ENCODE results near the gene FLVCR1.
"Not testable (repeated sequence)": the region's sequence is repeated elsewhere in the genome, so short reads cannot be mapped to it uniquely, and the experiment has no call there.

The FLVCR1 gene

DNA sequence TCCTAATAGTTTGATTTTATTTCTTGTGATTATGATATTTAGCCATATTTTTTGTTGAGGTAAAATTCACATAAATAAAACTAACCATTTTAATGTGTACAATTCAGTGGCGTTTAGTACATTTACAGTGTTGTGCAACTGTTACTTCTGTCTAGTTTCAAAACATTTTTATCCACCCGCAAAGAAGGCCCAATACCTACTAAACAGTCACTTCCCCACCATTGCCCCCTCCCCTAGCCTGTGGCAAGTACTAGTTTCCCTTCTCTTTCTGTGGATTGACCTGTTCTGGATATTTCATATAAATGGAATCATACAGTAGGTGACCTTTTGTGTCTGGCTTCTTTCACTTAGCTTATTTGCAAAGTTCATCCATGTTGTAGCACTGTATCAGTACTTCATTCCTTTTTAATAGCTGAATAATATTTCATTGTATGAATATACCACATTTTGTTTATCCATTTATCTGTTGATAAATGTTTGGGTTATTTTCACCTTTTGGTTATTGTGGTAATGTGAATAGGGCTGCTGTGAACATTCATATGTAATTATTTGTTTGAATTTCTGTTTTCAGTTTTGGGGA lies 4.1 kb downstream of the FLVCR1 start:
- no peak overlapping the region for H3K4me3 ChIP-seq (ENCODE audit: low read depth, low read length)
- TF ChIP-seq, protein P1, sequence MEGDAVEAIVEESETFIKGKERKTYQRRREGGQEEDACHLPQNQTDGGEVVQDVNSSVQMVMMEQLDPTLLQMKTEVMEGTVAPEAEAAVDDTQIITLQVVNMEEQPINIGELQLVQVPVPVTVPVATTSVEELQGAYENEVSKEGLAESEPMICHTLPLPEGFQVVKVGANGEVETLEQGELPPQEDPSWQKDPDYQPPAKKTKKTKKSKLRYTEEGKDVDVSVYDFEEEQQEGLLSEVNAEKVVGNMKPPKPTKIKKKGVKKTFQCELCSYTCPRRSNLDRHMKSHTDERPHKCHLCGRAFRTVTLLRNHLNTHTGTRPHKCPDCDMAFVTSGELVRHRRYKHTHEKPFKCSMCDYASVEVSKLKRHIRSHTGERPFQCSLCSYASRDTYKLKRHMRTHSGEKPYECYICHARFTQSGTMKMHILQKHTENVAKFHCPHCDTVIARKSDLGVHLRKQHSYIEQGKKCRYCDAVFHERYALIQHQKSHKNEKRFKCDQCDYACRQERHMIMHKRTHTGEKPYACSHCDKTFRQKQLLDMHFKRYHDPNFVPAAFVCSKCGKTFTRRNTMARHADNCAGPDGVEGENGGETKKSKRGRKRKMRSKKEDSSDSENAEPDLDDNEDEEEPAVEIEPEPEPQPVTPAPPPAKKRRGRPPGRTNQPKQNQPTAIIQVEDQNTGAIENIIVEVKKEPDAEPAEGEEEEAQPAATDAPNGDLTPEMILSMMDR (IDR thresholded peaks at IDR 0.05; ENCODE audit: control insufficient read depth, extremely low read depth, insufficient read depth) = no peak

DNA sequence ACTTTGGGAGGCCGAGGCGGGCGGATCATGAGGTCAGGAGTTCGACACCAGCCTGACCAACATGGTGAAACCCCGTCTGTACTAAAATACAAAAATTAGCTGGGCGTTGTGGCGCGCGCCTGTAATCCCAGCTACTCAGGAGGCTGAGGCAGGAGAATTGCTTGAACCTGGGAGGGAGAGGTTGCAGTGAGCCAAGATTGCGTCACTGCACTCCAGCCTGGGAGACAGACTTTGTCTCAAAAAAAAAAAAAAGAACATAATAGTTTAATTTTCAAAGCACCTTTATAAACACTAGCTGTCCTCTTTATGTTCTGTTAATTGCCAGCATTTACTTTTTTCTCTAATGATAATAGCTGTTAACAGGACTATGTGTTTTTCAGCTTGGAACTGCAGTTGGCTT lies 5.3 kb downstream of the FLVCR1 start:
- not testable (repeated sequence) for H3K4me3 ChIP-seq (ENCODE audit: low read depth, low read length); DNase-seq (ENCODE audit: low read depth)

More for the DNA sequence above, 4.1 kb downstream of the FLVCR1 start:
- DNase-seq (ENCODE audit: low read depth) = no peak

DNA sequence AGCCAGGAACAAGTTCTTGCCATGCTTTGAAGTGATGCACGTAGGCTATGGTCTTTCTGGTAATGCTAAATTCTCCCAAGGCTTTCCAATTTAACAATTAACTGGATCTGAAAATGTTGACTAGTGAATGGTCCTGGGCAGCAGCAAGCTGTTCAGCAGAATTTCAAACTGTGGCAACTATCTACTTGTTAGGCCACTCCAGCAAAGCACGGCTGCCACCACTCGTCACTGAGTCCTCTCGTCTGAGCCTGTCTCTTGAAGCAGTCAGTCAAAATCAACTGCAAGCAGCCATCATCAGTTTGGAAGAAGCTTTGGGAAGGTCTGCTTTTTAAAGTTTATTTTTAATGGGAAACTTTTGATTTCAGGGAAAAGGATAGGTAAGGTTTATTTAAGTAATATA lies 6.1 kb downstream of the FLVCR1 start:
- DNase-seq (ENCODE audit: low read depth) = no peak
- TF ChIP-seq, protein P1 (IDR thresholded peaks at IDR 0.05; ENCODE audit: control insufficient read depth, extremely low read depth, insufficient read depth) = no peak
- no peak overlapping the region for H3K4me3 ChIP-seq (ENCODE audit: low read depth, low read length)

DNA sequence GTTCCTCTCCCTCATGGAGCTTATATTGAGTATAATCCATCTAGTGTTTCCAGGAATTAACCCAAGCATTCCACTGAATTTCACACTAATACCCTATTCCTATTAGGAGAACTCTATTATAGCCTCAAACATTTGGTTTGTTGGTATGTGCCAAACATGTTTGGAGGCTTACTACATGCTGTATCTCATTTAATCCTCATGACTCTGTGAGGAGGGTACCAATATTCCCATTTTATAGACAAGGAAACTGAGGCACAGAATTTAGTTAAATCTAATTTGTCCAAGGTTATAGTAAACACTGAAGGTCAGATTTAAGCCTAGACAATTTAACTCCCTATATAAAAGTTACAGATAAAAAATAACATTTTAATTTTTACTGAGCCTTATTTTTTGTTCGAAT lies 9.1 kb downstream of the FLVCR1 start:
- no peak overlapping the region for H3K4me3 ChIP-seq (ENCODE audit: low read depth, low read length)
- TF ChIP-seq, protein P1 (IDR thresholded peaks at IDR 0.05; ENCODE audit: control insufficient read depth, extremely low read depth, insufficient read depth) = no peak
- no peak for DNase-seq (ENCODE audit: low read depth)

DNA sequence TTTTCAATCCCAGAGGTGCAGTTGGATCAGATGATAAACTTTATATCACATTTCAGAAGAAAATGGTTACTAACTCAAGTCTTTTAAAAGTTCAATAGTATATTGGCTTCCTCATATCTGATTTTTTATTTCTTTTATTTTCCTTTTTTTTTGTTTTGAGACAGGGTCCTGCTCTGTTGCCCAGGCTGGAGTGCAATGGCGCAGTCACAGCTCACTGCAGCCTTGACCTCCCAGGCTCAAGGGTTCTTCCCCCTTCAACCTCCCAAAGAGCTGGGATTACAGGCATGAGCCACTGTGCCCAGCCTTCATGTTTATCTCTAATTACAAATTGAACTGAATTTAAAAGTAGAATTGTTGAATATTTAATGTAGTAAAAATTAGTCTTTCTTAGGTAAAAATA lies 13.9 kb downstream of the FLVCR1 start:
- TF ChIP-seq, protein P1 (IDR thresholded peaks at IDR 0.05; ENCODE audit: control insufficient read depth, extremely low read depth, insufficient read depth) = no peak
- no peak overlapping the region for H3K4me3 ChIP-seq (ENCODE audit: low read depth, low read length)
- no peak for DNase-seq (ENCODE audit: low read depth)

DNA sequence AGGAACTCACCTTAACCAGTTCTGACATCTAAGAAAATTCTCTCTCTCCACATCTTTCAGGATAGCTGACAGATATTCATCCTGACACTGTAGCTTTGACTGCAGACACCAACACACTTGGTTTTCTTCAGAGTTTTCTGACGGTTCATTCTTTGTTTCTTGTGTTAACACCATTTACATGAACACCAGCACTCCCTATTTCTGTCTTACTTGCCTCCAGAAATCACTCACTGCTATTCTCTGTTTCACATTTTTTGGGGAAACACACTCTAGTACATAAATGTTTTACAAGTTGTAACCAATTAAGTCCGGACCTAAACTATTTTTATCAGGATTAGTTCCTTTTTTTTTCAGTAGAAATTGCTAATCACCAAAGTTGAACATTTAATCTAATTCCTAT lies 15.4 kb downstream of the FLVCR1 start:
- DNase-seq (ENCODE audit: low read depth) = no peak
- TF ChIP-seq, protein P1 (IDR thresholded peaks at IDR 0.05; ENCODE audit: control insufficient read depth, extremely low read depth, insufficient read depth) = no peak
- no peak overlapping the region for H3K4me3 ChIP-seq (ENCODE audit: low read depth, low read length)

DNA sequence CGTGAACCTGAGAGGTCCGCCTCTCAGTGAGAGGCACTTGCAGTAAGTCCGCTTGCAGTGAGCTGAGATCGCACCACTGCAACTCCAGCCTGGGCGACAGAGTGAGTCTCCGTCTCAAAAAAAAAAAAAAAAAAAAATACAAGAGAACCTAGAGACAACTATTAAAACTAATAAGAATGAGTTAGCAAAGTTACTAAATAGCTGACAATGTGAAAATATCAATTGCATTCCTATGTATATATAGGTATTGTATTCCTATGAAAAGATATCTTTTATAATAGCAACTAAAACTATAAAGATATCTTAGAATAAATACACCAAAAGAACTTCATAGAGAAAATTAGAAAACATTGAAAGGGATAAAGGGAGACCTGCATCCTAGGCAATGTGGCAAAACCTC lies 20.3 kb downstream of the FLVCR1 start:
- TF ChIP-seq, protein P1 (IDR thresholded peaks at IDR 0.05; ENCODE audit: control insufficient read depth, extremely low read depth, insufficient read depth) = no peak
- no peak overlapping the region for H3K4me3 ChIP-seq (ENCODE audit: low read depth, low read length)
- DNase-seq (ENCODE audit: low read depth) = no peak

Data from LNCaP clone FGC (cell line).